HepG2 (cell line): ENCODE data around the gene KIRREL3. TPM values are rescaled to one million over a fixed set of nuclear protein-coding genes. Genes with fewer than 3 reads are reported as not detected.

ENCODE experiments used
- ATAC-seq: fragments of 200-7000 bp; cut with Tn5 transposase; 3 replicates; pipeline ENCODE4 v1.9.1; 2020; ENCODE audit warnings: mild to moderate bottlenecking, moderate library complexity
- BruUV-seq: library from RNA; stranded (reverse); fragments of 400-500 nt; replicated peaks from 2 replicates; lab custom pipeline; 2021; lab: Mats Ljungman, UMichigan
- CTCF ChIA-PET: fragments of 300-600 bp; formaldehyde crosslinking; extraction: SDS; loops from one replicate; lab custom pipeline; 2021; ENCODE audit warnings: low total read pairs, inconsistent platforms, low intra/inter-chr PET ratio; lab: Yijun Ruan, JAX
- POLR2A ChIA-PET: fragments of 350-600 bp; sonication (Branson Sonifier 250); formaldehyde crosslinking; loops from one replicate; lab custom pipeline; 2020; ENCODE audit warnings: antibody characterized with exemption, inconsistent platforms; lab: Yijun Ruan, JAX
- DNase-seq: peaks from one replicate; pipeline ENCODE4 v3.0.0-alpha.2; 2015; ENCODE audit warnings: low spot score
- FAIRE-seq: peaks from 3 replicates; lab custom pipeline; 2011; peaks lifted over from hg19 to GRCh38; lab: Jason Lieb, UNC
- H2AFZ ChIP-seq: one replicate; pipeline ENCODE4 v1.6.1; 2011; ENCODE audit warnings: low read length, inconsistent platforms
- H3K27ac ChIP-seq: fragments of 300-600 bp; 3 replicates; pipeline ENCODE4 v1.8.0; 2011; ENCODE audit warnings: mixed run types, mild to moderate bottlenecking, mixed read lengths, low read length, inconsistent platforms; ENCODE audit not compliant: insufficient read depth; ENCODE audit errors: extremely low read length
- H3K27me3 ChIP-seq, 2 experiments: fragments of 200-600 bp in 1 of 2; 2 replicates in 1 of 2; 3 replicates in 1 of 2; pipeline versions ENCODE4 v1.6.0 to v1.8.0; 2011; ENCODE audit warnings: low read length in 2 of 2, mild to moderate bottlenecking in 2 of 2, moderate library complexity in 2 of 2, inconsistent platforms in 1 of 2; ENCODE audit not compliant: insufficient read depth in 2 of 2, control insufficient read depth in 1 of 2
- H3K36me3 ChIP-seq, 2 experiments: fragments of 200-600 bp in 1 of 2; replicated peaks in 1 of 2; 2 replicates in 1 of 2; 3 replicates in 1 of 2; pipeline versions ENCODE4 v1.5.1 to v1.8.0; 2011; ENCODE audit warnings: low read length in 2 of 2, inconsistent platforms in 1 of 2; ENCODE audit not compliant: insufficient read depth in 2 of 2, control insufficient read depth in 1 of 2
- H3K4me1 ChIP-seq: 2 replicates; pipeline ENCODE4 v1.5.1; 2012; ENCODE audit warnings: low read length, inconsistent platforms; ENCODE audit not compliant: insufficient read depth
- H3K4me2 ChIP-seq: 2 replicates; pipeline ENCODE4 v1.6.0; 2011; ENCODE audit warnings: low read depth, low read length, inconsistent platforms
- H3K4me3 ChIP-seq, 3 experiments: fragments of 200-600 bp in 1 of 3; sonication (generic), shearing (Covaris generic) in 1 of 3; replicated peaks in 1 of 3; 2 replicates each; pipeline ENCODE4 v1.5.1; 2011 to 2016; ENCODE audit warnings: low read length in 3 of 3, inconsistent platforms in 2 of 3, low read depth in 2 of 3, mild to moderate bottlenecking in 2 of 3, control low read depth in 1 of 3, mixed read lengths in 1 of 3; ENCODE audit not compliant: insufficient read depth in 1 of 3
- H3K79me2 ChIP-seq: one replicate; pipeline ENCODE4 v1.6.1; 2011; ENCODE audit warnings: low read length, inconsistent platforms; ENCODE audit not compliant: insufficient read depth
- H3K9ac ChIP-seq: 2 replicates; pipeline ENCODE4 v1.6.0; 2011; ENCODE audit warnings: mild to moderate bottlenecking, low read depth, low read length, inconsistent platforms; ENCODE audit not compliant: insufficient read depth
- H3K9me3 ChIP-seq: 2 replicates; pipeline ENCODE4 v1.5.1; 2012; ENCODE audit warnings: mild to moderate bottlenecking, low read length
- H4K20me1 ChIP-seq: 2 replicates; pipeline ENCODE4 v1.6.0; 2011; ENCODE audit warnings: inconsistent platforms, mild to moderate bottlenecking, low read length, moderate library complexity; ENCODE audit not compliant: insufficient read depth
- AKAP8 ChIP-seq: sonication (generic); formaldehyde crosslinking; IDR thresholded peaks from 2 replicates; pipeline ENCODE4 v1.5.1; 2020; ENCODE audit warnings: mild to moderate bottlenecking, missing genetic modification reagents
- CREB1 ChIP-seq, 2 experiments: fragments of 450-650 bp in 1 of 2; IDR thresholded peaks; 2 replicates each; pipeline ENCODE4 v1.6.1; 2016 to 2017; ENCODE audit warnings: control low read depth in 1 of 2, mild to moderate bottlenecking in 1 of 2, missing compliant biosample characterization in 1 of 2, missing genetic modification characterization in 1 of 2
- SUZ12 ChIP-seq: fragments of 150-350 bp; IDR thresholded peaks from 2 replicates; pipeline ENCODE4 v1.6.1; 2014; ENCODE audit warnings: low read depth, low read length
- TMF1 ChIP-seq: sonication (generic); formaldehyde crosslinking; IDR thresholded peaks from 2 replicates; pipeline ENCODE4 v1.8.1; 2022; ENCODE audit warnings: low read depth, missing genetic modification reagents
- ZNF550 ChIP-seq: sonication (generic); formaldehyde crosslinking; IDR thresholded peaks from 2 replicates; pipeline ENCODE4 v1.4.0; 2020; ENCODE audit warnings: mild to moderate bottlenecking, missing genetic modification reagents, borderline replicate concordance
- ZNF570 ChIP-seq: sonication (generic); formaldehyde crosslinking; IDR thresholded peaks from 2 replicates; pipeline ENCODE4 v1.4.0; 2020; ENCODE audit warnings: mild to moderate bottlenecking, missing genetic modification reagents, borderline replicate concordance
- WGBS: methylation state at CpG from one replicate; pipeline ENCODE4 v1.1.6; 2017; ENCODE audit warnings: low lambda C conversion rate; 5-methylcytosine and 5-hydroxymethylcytosine counted together
- in situ Hi-C: cut with HindIII; loops from 2 replicates; pipeline ENCODE4 v1.10.0; 2017; ENCODE audit warnings: low pct_unique_long_range_greater_than_20kb; ENCODE audit not compliant: extremely low pct_ligation_motif_present
- intact Hi-C: fragments of 100-400 bp; cut with micrococcal nuclease; formaldehyde crosslinking; loops from one replicate; pipeline ENCODE4 v1.10.0; 2022; ENCODE audit not compliant: unreplicated experiment
- polyA plus RNA-seq, 8 experiments: library from polyadenylated mRNA; depleted of rRNA in 3 of 8; stranded (reverse) in 7 of 8; unstranded in 1 of 8; fragments of >200 nt; fragmentation: Illumina TruSeq in 4 of 8; extraction: Trizol in 4 of 8; gene quantifications; 2 replicates each; pipeline versions ENCODE4 v1.2.1 to v1.2.3, GENCODE V29; 2011 to 2016; ENCODE audit warnings: low read depth in 4 of 8, missing spikeins in 1 of 8, mixed read lengths in 1 of 8; ENCODE audit not compliant: insufficient read depth in 1 of 8
- total RNA-seq, 5 experiments: library from RNA; depleted of rRNA; stranded (reverse); fragments of >200 nt; fragmentation: Illumina TruSeq; extraction: Trizol; gene quantifications; 2 replicates each; pipeline ENCODE4 v1.2.3, GENCODE V29; 2016; ENCODE audit warnings: low read depth in 1 of 5
- TF ChIP-seq, protein P1 (sequence below): sonication (generic); formaldehyde crosslinking; IDR thresholded peaks from 2 replicates; pipeline ENCODE4 v1.4.0; 2020; ENCODE audit warnings: missing genetic modification reagents, borderline replicate concordance
- TF ChIP-seq, protein P2 (sequence below): sonication (generic); formaldehyde crosslinking; IDR thresholded peaks from 2 replicates; pipeline ENCODE4 v1.5.1; 2020; ENCODE audit warnings: missing genetic modification reagents, mild to moderate bottlenecking, borderline replicate concordance

KIRREL3 gene
- total and polyA plus RNA-seq, 2 of the 13 experiments (the other 11 are each of a cell fraction or from before 2014, with no cell fraction given), result not detected

DNA sequence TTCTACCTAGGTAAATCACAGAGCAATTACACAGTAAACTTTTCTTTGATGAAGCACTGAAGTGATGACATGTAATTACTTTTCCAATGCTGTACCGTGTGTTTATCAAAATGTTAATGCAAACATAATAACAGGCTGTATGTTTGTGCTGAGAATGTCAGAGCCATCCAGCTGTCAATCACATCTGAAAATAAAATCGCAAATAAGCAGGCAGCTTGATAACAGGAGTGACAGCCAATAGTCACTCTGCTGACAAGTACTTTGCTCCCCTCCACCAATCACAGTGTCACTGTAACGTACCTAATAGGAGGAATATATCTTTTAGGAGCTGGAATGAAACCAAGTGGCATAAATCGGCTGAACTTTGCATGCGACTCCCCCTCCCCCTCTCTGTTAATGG, 119.7 kb downstream of the KIRREL3 start:
- FAIRE-seq, result no peak
- Histone ChIP-seq H3K4me2 (no peak overlapping the region), H3K9me3 (no peaks in the 10 kb centered on the region), H3K27ac (no peak overlapping the region), H2AFZ (no peak overlapping the region), H3K79me2 (no peaks in the 10 kb centered on the region), H3K27me3 (0 out of 5 replicates have a peak, but pooled peaks cover 0 to 2% of the 10 kb centered on the region in 2 experiments), H3K4me1 (no peaks in the 10 kb centered on the region), H3K9ac (no peak overlapping the region), H3K36me3 (no peaks in the 10 kb centered on the region), H3K4me3 (no peak overlapping the region), H4K20me1 (no peaks in the 10 kb centered on the region)
- intact Hi-C loops (no loop called here), in situ Hi-C loops (no loop called here)
- 52% methylated on average over 5 of the region's 5 CpGs for WGBS
- ATAC-seq, result no peak
- ChIA-PET POLR2A (no interaction called here), CTCF (no interaction called here)
- no TSS peak for BruUV-seq
- no peak for DNase-seq
- TF ChIP-seq, protein P1, sequence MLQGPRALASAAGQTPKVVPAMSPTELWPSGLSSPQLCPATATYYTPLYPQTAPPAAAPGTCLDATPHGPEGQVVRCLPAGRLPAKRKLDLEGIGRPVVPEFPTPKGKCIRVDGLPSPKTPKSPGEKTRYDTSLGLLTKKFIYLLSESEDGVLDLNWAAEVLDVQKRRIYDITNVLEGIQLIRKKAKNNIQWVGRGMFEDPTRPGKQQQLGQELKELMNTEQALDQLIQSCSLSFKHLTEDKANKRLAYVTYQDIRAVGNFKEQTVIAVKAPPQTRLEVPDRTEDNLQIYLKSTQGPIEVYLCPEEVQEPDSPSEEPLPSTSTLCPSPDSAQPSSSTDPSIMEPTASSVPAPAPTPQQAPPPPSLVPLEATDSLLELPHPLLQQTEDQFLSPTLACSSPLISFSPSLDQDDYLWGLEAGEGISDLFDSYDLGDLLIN, result no peak
- TF ChIP-seq TMF1 (CRISPR knock-in tag) (no peak), AKAP8 (CRISPR knock-in tag) (no peak), SUZ12 (no peak), ZNF570 (CRISPR knock-in tag) (no peak), ZNF550 (no peak), CREB1 (IDR thresholded peaks at IDR 0.05) (no peak), CREB1 (CRISPR knock-in tag; IDR thresholded peaks at IDR 0.05) (no peak)
- TF ChIP-seq, protein P2, sequence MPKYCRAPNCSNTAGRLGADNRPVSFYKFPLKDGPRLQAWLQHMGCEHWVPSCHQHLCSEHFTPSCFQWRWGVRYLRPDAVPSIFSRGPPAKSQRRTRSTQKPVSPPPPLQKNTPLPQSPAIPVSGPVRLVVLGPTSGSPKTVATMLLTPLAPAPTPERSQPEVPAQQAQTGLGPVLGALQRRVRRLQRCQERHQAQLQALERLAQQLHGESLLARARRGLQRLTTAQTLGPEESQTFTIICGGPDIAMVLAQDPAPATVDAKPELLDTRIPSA (CRISPR knock-in tag), result no peak
